ENCODE results near the gene SAMD4A.

Gene SAMD4A

GRCh38 chr14:54640506-54640905 lies 73.6 kb downstream of the SAMD4A start:
- Histone ChIP-seq H3K36me3 (ENCODE audit: control insufficient read depth, low read depth, low read length) (no peaks in the 10 kb centered on the region), H3K4me3 (ENCODE audit: low read length) (no peak overlapping the region), H3K9ac (ENCODE audit: low read length) (no peak overlapping the region), H3K4me1 (ENCODE audit: control insufficient read depth, low read depth, low read length) (no peaks in the 10 kb centered on the region), H3K9me3 (ENCODE audit: control insufficient read depth, low read depth, low read length) (no peaks in the 10 kb centered on the region), H3K27ac (ENCODE audit: low read length) (no peak overlapping the region), H3K27me3 (ENCODE audit: control insufficient read depth, insufficient read depth, low read length) (no peaks in the 10 kb centered on the region)

- Histone ChIP-seq H3K27me3 (ENCODE audit: control insufficient read depth, insufficient read depth, low read length) (no peaks in the 10 kb centered on the region), H3K36me3 (ENCODE audit: control insufficient read depth, low read depth, low read length) (no peaks in the 10 kb centered on the region), H3K9ac (ENCODE audit: low read length) (no peak overlapping the region), H3K9me3 (ENCODE audit: control insufficient read depth, low read depth, low read length) (no peaks in the 10 kb centered on the region), H3K4me1 (ENCODE audit: control insufficient read depth, low read depth, low read length) (no peaks in the 10 kb centered on the region), H3K27ac (ENCODE audit: low read length) (no peak overlapping the region), H3K4me3 (ENCODE audit: low read length) (no peak overlapping the region)
Observed at GRCh38 chr14:54642121-54642520, 75.2 kb downstream of the SAMD4A start.

GRCh38 chr14:54642801-54643695 lies 76.1 kb downstream of the SAMD4A start:
- Histone ChIP-seq H3K27me3 (ENCODE audit: control insufficient read depth, insufficient read depth, low read length) (no peaks in the 10 kb centered on the region), H3K9me3 (ENCODE audit: control insufficient read depth, low read depth, low read length) (no peaks in the 10 kb centered on the region), H3K4me3 (ENCODE audit: low read length) (no peak overlapping the region), H3K27ac (ENCODE audit: low read length) (no peak overlapping the region), H3K4me1 (ENCODE audit: control insufficient read depth, low read depth, low read length) (no peaks in the 10 kb centered on the region), H3K36me3 (ENCODE audit: control insufficient read depth, low read depth, low read length) (no peaks in the 10 kb centered on the region), H3K9ac (ENCODE audit: low read length) (no peak overlapping the region)

- Histone ChIP-seq H3K4me1 (ENCODE audit: control insufficient read depth, low read depth, low read length) (no peaks in the 10 kb centered on the region), H3K4me3 (ENCODE audit: low read length) (no peak overlapping the region), H3K27ac (ENCODE audit: low read length) (no peak overlapping the region), H3K36me3 (ENCODE audit: control insufficient read depth, low read depth, low read length) (no peaks in the 10 kb centered on the region), H3K9ac (ENCODE audit: low read length) (no peak overlapping the region), H3K27me3 (ENCODE audit: control insufficient read depth, insufficient read depth, low read length) (no peaks in the 10 kb centered on the region), H3K9me3 (ENCODE audit: control insufficient read depth, low read depth, low read length) (no peaks in the 10 kb centered on the region)
Observed at GRCh38 chr14:54643696-54644176, 76.8 kb downstream of the SAMD4A start.

GRCh38 chr14:54645639-54646038 lies 78.7 kb downstream of the SAMD4A start:
- Histone ChIP-seq H3K9ac (ENCODE audit: low read length) (no peak overlapping the region), H3K4me3 (ENCODE audit: low read length) (no peak overlapping the region), H3K27me3 (ENCODE audit: control insufficient read depth, insufficient read depth, low read length) (no peaks in the 10 kb centered on the region), H3K9me3 (ENCODE audit: control insufficient read depth, low read depth, low read length) (no peaks in the 10 kb centered on the region), H3K27ac (ENCODE audit: low read length) (no peak overlapping the region), H3K36me3 (ENCODE audit: control insufficient read depth, low read depth, low read length) (no peaks in the 10 kb centered on the region), H3K4me1 (ENCODE audit: control insufficient read depth, low read depth, low read length) (peaks cover 8% of the 10 kb centered on the region)

- H3K9me3 ChIP-seq (ENCODE audit: control insufficient read depth, low read depth, low read length): no peaks in the 10 kb centered on the region
- H3K4me1 ChIP-seq (ENCODE audit: control insufficient read depth, low read depth, low read length): peaks cover 15% of the 10 kb centered on the region
- no peaks in the 10 kb centered on the region for H3K27me3 ChIP-seq (ENCODE audit: control insufficient read depth, insufficient read depth, low read length)
- H3K9ac ChIP-seq (ENCODE audit: low read length): no peak overlapping the region
- H3K4me3 ChIP-seq (ENCODE audit: low read length): no peak overlapping the region
- H3K36me3 ChIP-seq (ENCODE audit: control insufficient read depth, low read depth, low read length): no peaks in the 10 kb centered on the region
- H3K27ac ChIP-seq (ENCODE audit: low read length): no peak overlapping the region
Observed at GRCh38 chr14:54646626-54647025, 79.7 kb downstream of the SAMD4A start.

GRCh38 chr14:54647378-54647777 lies 80.5 kb downstream of the SAMD4A start:
- H3K27ac ChIP-seq (ENCODE audit: low read length): no peak overlapping the region
- H3K36me3 ChIP-seq (ENCODE audit: control insufficient read depth, low read depth, low read length): no peaks in the 10 kb centered on the region
- no peaks in the 10 kb centered on the region for H3K27me3 ChIP-seq (ENCODE audit: control insufficient read depth, insufficient read depth, low read length)
- H3K9ac ChIP-seq (ENCODE audit: low read length): no peak overlapping the region
- H3K4me3 ChIP-seq (ENCODE audit: low read length): no peak overlapping the region
- no peaks in the 10 kb centered on the region for H3K9me3 ChIP-seq (ENCODE audit: control insufficient read depth, low read depth, low read length)
- peaks cover 21% of the 10 kb centered on the region for H3K4me1 ChIP-seq (ENCODE audit: control insufficient read depth, low read depth, low read length)

GRCh38 chr14:54649056-54649455 lies 82.1 kb downstream of the SAMD4A start:
- H3K27me3 ChIP-seq (ENCODE audit: control insufficient read depth, insufficient read depth, low read length): no peaks in the 10 kb centered on the region
- H3K4me1 ChIP-seq (ENCODE audit: control insufficient read depth, low read depth, low read length): peaks cover 29% of the 10 kb centered on the region
- no peaks in the 10 kb centered on the region for H3K9me3 ChIP-seq (ENCODE audit: control insufficient read depth, low read depth, low read length)
- no peak overlapping the region for H3K4me3 ChIP-seq (ENCODE audit: low read length)
- H3K9ac ChIP-seq (ENCODE audit: low read length): no peak overlapping the region
- H3K27ac ChIP-seq (ENCODE audit: low read length): no peak overlapping the region
- H3K36me3 ChIP-seq (ENCODE audit: control insufficient read depth, low read depth, low read length): no peaks in the 10 kb centered on the region

- no peak overlapping the region for H3K4me3 ChIP-seq (ENCODE audit: low read length)
- no peaks in the 10 kb centered on the region for H3K36me3 ChIP-seq (ENCODE audit: control insufficient read depth, low read depth, low read length)
- H3K27me3 ChIP-seq (ENCODE audit: control insufficient read depth, insufficient read depth, low read length): no peaks in the 10 kb centered on the region
- H3K27ac ChIP-seq (ENCODE audit: low read length): no peak overlapping the region
- H3K9ac ChIP-seq (ENCODE audit: low read length): no peak overlapping the region
- H3K9me3 ChIP-seq (ENCODE audit: control insufficient read depth, low read depth, low read length): no peaks in the 10 kb centered on the region
- H3K4me1 ChIP-seq (ENCODE audit: control insufficient read depth, low read depth, low read length): peaks cover 30% of the 10 kb centered on the region
Observed at GRCh38 chr14:54650331-54650958, 83.5 kb downstream of the SAMD4A start.

- no peak overlapping the region for H3K27ac ChIP-seq (ENCODE audit: low read length)
- peaks cover 30% of the 10 kb centered on the region for H3K4me1 ChIP-seq (ENCODE audit: control insufficient read depth, low read depth, low read length)
- H3K9ac ChIP-seq (ENCODE audit: low read length): no peak overlapping the region
- no peaks in the 10 kb centered on the region for H3K9me3 ChIP-seq (ENCODE audit: control insufficient read depth, low read depth, low read length)
- no peak overlapping the region for H3K4me3 ChIP-seq (ENCODE audit: low read length)
- H3K27me3 ChIP-seq (ENCODE audit: control insufficient read depth, insufficient read depth, low read length): no peaks in the 10 kb centered on the region
- no peaks in the 10 kb centered on the region for H3K36me3 ChIP-seq (ENCODE audit: control insufficient read depth, low read depth, low read length)
Observed at GRCh38 chr14:54650959-54651351, 84.0 kb downstream of the SAMD4A start.

GRCh38 chr14:54651649-54652048 lies 84.7 kb downstream of the SAMD4A start:
- H3K4me1 ChIP-seq (ENCODE audit: control insufficient read depth, low read depth, low read length): peaks cover 30% of the 10 kb centered on the region
- H3K36me3 ChIP-seq (ENCODE audit: control insufficient read depth, low read depth, low read length): no peaks in the 10 kb centered on the region
- no peak overlapping the region for H3K9ac ChIP-seq (ENCODE audit: low read length)
- peak overlapping the region; percentile 2 for H3K4me3 ChIP-seq (ENCODE audit: low read length)
- H3K27ac ChIP-seq (ENCODE audit: low read length): no peak overlapping the region
- no peaks in the 10 kb centered on the region for H3K9me3 ChIP-seq (ENCODE audit: control insufficient read depth, low read depth, low read length)
- H3K27me3 ChIP-seq (ENCODE audit: control insufficient read depth, insufficient read depth, low read length): no peaks in the 10 kb centered on the region

Measured in iPS-18a (cell line).